ENCODE data around the gene ECHDC3. TPM values are rescaled to one million over a fixed set of nuclear protein-coding genes. Genes with fewer than 3 reads are reported as not detected.
"Not testable (repeated sequence)": the region's sequence is repeated elsewhere in the genome, so short reads cannot be mapped to it uniquely, and the experiment has no call there.

The ECHDC3 gene, protein sequence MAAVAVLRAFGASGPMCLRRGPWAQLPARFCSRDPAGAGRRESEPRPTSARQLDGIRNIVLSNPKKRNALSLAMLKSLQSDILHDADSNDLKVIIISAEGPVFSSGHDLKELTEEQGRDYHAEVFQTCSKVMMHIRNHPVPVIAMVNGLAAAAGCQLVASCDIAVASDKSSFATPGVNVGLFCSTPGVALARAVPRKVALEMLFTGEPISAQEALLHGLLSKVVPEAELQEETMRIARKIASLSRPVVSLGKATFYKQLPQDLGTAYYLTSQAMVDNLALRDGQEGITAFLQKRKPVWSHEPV
- 6.5 TPM for polyA plus RNA-seq (2013, experiment 1 of 2; ENCODE audit: insufficient read length)
- polyA plus RNA-seq (2013, experiment 2 of 2; ENCODE audit: insufficient read length) = 6.9 TPM

DNA sequence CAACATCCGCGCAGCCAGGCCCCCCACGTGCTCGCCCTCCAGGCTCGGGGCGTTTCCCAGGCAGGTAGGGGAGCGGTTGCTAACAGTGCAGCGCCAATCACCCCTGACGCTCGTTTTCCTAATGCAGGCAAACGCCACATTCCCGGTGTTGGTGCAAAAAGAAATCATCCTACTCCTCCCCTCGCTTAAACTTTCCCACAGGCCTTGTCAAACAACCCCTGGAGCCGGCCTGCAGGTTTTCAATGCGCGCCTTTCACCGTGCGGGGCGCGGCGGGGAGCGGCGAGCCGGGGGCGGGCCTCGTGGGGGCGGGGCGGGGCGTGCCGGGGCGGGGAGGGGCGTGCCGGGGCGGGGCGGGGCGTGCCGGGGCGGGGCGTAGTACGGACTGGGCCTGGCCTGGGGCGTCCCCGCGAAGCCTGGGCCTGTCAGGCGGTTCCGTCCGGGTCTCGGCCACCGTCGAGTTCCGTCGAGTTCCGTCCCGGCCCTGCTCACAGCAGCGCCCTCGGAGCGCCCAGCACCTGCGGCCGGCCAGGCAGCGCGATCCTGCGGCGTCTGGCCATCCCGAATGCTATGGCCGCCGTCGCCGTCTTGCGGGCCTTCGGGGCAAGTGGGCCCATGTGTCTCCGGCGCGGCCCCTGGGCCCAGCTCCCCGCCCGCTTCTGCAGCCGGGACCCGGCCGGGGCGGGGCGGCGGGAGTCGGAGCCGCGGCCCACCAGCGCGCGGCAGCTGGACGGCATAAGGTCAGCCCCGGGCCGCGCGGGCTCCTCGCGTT, at the start of gene ECHDC3:
ECHDC3 (plus strand) TSS at position 374 of the 770 bp plus-strand sequence; CDS start at position 569, 195 bp downstream.
- DNase-seq = peak; percentile 48

DNA sequence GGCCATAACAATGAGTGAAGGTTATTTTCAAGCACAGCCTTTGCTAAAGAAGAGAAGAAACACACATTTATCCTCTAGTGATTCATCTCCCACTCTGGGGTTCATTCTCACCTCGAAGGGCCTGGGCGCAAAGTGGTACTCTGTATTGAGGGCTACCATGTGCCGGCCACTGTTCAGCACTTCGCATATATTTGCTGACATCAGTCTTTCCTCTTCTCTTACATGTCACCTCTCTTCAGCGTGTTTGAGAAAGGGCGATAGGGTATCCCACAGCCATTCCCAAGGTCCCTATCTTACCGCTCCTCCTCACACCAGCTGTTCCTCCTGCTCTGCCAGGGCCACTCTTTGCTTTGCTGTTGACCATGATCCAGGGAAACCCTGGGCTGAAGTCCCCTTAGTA, 48.8 kb upstream of the ECHDC3 start:
- no peak for DNase-seq

DNA sequence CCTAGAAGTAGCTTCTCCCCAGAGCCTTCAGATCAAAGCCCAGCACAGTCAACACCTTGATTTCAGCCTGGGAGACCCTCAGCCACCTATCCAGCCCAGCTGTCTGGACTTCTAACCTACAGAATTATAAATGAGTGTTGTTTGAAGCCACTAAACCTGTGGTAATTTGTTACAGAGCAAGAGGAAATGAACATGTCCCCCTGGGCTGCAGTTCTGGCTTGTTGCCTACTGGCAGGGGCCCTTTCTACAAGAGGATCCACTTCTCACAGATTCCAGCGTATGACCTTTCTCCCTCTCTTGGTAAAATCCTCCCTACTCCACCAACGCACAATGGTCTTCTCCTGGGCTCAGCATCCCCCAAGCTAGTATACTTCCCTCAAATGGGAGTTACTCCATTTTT, 46.4 kb upstream of the ECHDC3 start:
- no peak for DNase-seq

DNA sequence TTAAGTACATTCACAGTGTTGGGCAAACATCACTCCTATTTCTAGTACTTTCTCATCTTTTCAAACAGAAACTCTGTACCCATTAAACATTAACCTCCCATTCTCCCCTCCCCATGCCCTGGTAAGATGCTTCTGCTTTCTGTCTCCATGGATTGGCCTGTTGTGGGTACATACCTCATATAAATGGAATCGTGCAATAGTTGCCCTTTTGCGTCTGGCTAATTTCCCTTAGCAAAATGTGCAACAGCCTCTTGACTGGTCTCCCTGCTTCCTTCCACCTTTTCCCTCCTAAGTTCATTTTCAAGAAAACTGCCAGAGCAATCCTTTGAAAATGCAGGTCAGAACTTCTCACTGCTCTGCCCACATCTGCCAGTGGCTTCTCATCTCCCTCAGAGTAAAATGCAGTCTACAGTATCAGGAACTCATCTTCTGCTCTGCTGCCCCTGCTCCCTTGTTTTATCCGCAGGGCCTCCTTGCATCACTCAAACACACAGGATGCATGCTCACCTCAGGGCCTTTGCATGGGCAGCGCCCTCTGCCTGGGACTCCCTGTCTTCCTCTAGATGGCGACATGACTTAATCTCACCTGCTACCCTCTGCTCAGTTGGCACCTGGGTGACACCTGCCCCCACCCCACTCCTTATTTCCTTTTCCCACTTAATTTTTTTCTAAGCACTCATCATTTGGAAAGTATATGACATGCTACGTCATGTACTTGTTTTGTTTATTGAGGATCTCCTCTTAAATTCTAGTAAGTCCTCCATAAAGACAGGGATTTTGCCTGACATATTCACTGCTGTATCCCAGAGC, 44.3 kb upstream of the ECHDC3 start:
- DNase-seq = no peak

DNA sequence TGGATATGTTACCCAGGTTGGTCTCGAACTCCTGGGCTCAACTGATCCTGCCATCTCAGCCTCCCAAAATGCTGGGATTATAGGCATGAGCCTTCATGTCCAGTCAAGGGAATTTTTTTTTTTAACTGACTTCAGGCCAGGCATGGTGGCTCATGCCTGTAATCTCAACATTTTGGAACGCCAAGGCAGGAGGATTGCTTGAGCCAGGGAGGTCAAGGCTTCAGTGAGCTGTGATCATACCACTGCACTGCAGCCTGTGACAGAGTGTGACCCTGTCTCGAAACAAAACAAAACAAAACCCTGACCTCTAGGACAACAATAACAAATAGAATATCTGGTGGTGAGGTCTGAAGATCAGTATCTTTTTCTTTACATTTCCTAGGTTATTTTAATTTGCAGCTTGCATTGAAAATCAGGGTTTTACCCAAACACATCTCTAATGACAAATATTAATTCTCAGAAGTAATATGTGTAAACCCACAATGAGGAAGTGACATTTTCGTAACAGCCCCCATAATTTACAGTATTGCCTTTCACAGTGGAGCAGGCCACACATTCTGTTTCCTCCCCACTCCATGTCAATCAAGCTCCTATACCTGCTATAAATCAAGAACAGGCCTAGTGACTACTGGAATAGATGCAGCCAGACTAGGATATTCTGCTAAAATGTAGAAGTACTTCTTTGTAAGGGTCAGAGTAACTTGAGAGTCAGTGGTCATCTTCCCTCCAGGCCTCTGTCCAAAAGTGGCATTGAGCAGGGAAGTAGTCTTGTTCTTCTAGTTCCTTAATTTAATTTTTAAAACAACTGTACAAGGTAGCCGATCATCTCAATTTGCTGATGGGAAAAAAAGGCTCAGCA, 43.3 kb upstream of the ECHDC3 start:
- DNase-seq = no peak

DNA sequence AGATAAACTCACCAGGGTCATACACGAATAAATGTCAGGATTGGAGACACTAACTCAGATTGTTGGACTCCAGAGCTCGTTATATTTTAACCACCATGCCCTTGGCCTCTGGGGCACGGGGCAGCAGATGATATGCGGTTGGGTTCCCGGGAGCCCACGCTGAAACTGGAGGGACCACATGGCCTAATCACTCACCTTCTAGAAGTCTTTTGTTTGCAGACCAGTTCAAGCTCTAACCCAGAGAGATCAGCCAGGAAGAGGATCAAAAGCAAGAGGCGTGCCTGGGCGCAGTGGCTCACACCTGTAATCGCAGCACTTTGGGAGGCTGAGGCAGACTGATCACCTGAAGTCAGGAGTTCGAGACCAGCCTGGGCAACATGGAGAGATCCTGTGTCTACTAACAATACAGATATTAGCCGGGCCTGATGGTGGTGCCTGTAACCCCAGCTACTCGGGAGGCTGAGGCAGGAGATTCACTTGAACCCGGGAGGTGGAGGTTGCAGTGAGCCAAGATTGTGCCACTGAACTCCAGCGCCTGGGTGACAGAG, 42.6 kb upstream of the ECHDC3 start:
- no peak for DNase-seq

DNA sequence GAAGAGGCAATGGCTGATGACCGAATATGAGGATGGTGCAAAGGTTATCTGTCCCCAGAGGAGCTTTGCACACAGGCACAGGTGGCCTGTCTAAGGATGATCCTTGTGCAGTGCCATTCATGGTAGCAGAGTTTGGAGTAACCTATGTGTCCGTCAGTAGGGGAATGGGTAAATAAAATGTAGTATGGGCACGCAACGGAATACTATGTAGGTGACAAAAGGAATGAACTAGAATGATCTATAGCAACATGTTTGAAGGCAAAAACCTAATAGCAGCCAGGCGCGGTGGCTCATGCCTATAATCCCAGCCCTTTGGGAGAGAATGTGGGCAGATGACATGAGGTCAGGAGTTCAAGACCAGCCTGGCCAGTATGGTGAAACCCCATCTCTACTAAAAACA, 41.6 kb upstream of the ECHDC3 start:
- no peak for DNase-seq

DNA sequence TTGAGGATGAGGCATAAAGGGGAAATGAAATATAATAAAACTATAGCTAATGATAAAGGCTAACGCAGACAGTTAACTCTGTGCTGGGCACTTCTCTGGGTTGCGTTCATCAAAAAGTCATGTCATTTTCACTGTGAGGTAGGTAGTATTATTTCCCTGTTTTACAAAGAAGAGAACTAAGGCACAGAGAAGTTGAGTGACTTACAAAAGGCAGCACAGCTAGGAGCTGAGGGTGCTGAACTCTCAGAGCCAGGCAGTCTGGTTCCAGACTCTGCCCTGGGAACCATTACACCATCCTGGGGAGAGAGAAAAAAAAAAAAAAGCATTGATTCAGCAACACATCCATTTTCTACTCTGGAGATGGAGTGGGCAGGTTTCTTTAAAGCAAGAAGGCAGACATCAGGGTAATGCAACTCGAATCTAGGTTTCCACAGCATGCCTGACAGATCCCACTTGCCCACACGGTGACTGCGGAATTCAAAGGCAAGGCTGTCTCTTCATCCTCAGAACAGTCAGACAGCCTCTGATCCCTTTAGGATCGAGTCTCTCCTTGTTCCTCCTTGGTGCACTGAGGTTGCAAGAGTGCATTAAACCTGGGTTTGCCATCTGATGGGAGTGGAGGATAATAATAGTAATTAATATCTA, 40.6 kb upstream of the ECHDC3 start:
- no peak for DNase-seq

DNA sequence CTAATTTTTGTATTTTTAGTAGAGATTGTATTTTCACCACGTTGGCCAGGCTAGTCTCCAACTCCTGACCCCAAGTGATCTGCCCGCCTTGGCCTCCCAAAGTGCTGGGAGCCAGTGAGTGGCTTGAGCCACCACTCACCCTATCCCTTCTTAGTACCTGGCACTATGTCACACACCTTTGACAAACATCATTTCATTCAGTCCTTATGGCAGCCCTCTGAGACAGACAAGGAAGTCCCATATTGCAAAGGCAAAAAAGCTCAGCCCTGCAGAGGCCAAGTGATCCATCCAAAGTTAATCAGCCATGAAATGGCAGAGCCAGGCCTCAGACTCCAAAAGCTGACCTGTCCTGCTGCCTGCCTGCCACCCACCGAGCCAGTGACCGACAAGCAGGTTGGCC, 39.9 kb upstream of the ECHDC3 start:
- DNase-seq = no peak

DNA sequence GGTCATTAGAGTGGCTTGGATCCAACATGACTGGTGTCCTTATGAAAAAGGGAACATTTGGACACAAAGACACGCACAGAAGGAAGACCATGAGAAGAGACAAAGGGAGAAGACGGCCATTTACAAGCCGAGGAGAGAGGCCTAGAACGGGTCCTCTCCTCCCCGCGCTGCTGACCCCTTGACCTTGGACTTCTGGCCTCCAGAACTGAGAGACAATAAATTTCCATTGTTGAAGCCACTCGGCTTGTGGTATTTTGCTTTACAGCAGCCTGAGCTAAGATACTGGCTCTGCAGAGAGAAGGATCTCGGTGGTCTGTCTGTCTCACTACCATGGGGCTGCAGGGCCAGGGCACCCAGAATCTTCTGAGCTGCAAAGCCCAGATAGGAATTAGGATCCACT, 38.1 kb upstream of the ECHDC3 start:
- DNase-seq = no peak

DNA sequence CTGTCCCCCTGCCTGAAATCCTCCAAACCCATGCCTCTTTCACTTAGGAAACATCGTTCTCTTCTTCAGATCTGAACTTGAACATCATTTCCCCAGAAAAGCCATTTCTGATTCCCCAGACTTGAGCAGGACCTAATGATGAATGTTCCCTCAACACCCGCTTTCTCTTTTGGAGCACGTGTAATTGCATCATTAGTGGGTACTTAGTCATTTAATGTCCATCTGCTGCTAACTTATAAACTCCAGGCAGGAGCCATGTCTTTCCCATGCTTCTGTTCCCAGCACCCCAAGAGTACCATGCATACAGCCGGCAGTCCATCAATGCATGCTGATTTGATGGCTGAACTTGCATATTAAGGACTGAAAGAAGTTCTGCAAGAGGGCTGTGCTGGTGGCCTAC, 36.5 kb upstream of the ECHDC3 start:
- DNase-seq = no peak

DNA sequence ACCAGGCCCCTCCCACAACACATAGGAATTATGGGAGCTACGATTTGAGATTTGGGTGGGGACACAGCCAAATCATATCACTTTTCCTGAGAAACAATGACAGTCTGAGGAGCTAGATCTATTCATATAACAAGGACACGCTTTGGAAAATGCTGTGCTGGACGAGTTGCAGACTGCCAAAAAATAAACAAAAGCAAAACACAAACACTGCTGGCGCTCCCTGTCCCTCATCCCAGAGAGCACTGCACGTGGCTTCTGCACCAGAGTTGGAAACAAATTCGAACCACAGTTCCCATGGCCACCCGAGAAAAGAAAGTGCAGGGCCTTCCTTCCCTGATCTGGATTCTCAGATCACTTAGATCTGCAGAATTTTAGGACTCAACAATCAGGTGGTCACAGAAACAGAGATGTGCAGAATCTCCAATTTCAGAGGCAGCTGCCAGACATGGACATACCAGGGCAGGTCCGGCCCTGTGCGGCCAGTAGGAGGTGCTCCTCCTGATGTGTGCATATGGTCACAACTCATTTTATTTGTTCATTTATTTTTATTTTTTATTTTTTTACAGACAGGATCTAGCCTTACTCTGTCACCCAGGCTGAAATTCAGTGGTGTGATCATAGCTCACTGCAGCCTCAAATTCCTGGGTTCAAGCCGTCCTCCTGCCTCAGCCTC, 35.2 kb upstream of the ECHDC3 start:
- no peak for DNase-seq

DNA sequence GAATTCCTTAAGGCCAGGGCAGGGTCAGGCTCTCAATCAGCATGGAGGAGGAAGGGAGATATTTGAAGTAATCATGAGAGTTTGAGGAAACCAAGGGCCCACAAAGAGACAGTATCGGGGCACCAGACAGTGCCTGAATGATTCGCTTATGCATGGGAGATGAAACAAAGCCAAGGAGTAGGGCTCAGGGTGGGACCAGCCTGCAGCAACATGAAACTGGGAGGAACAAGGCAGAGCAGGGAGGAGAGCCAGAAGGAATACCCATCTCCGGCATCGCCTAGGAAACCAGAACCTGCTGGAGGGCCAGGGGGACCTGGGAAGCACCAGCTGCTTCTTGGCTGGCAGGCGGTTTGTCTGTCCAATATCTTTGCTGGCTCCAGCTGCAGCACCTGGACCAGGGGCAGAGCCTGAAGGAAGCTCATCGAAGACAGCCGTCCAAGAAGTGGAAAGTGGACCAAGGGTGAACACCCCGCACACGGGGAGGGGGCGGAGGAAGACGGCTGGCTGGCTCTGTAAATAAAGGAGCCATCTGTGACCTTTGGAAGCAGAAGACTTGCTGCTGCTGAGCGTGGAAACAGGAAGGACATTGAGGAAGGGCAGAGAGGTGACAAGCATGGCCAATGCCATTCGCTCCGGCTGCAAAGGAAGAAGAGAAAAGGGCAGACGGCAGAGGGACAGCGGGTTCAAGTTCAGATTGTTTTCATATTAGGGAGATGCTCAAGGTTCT, 34.4 kb upstream of the ECHDC3 start:
- no peak for DNase-seq

DNA sequence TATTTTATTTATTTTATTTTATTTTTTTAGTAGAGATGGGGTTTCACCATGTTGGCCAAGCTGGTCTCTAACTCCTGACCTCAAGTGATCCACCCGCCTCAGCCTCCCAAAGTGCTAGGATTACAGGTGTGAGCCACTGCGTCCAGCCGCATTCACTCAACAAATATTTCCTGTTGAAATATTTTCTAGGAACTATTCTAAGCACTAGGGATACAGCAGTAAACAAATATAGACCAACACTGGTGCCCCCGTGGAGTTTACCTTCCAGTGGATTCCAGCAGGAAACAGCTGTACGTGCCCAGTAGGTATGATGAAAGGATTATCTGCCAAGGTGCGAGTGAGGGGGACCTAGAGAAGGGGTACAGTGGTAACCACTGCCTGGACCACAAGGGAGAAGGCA, 33.4 kb upstream of the ECHDC3 start:
- DNase-seq = not testable (repeated sequence)

DNA sequence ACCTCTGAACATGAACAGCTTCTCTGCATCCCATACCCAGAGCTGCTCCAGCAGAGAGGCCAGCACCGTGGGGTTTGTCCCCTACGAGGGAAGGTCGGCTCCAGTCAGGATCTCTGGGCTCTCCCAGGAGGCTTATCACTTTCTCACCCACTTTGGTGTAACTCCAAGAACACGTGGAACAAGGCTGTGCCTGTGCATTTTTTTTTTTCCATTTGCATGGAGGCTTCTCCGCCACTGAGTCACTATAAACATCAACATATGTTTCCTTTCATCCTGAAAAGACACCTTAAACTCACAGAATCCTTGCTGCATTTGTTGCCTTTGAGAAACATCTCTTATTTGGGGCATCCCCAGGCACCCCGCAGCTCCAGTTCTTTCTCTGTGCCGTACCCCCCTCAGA, 29.4 kb upstream of the ECHDC3 start:
- no peak for DNase-seq

DNA sequence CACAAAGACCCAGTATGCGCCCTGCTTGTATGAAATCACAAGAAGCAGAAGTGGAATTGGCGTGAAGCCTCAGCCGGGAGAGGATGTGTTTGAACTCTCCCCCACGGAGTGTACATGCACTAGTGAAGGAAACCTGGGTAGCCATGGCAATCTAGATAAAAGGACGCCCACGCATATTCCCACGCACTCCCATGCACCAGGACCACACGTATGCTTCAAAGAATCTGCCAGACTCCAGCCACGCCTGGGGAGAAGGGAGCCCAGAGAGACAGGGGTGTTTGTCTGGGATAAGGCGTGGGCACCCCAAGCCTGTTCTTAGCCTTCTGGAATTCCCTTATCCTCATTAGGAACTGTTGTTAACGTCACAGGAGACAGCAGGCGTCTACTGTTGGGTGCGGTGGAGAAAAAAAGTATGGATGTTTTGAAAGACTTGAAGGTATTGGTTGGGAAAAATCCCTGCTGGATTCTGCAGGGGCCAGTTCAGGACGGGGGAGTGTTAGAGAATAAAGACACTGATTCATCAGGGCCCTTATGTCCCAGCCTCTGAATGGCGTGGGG, 28.9 kb upstream of the ECHDC3 start:
- no peak for DNase-seq

DNA sequence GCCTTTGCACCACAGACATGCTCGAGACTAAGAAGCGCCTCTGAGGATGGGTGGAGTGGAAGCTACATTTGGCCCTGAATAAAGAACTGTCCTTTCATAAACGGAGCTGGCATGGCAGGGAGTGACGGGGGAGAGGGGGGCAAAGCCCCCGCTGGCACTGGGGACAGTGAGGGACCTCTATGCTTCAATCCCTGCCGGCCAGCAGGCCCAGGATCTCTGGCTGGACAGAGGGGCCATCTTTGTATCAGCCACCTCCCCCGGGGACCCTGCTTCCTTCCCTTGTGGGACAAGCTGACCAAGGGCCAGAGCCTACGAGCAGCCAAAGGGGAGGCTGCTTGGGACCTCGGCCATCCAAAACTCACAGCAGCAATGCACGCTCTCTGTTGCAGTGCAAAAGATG, 28.2 kb upstream of the ECHDC3 start:
- DNase-seq = no peak

DNA sequence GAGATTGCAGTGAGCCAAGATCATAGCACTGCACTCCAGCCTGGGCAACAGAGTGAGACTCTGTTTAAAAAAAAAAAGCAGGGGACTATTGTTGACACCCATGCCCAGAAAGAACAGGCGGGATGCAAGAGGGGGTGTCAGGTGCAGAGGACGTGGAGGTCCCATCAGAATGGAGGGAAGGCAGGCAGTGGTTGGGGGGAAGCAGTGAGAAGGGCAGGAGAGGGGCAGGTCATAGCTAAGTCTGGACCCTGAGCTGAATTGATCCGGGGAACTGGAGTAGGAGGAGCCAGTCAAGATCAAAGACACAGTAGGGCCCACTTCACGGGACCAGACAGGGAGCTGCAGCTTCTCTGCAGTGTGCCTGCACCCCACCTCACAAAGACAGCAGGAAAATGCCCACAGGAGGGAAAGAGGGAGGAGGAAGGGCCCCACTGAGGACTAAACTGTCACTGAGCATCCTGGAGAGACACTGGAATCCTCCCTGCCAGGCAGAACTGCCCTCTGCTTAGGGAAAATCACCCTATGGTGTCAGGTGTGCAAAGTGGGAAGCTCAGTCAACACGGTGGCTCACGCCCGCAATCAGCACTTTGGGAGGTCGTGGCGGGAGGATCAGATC, 27.3 kb upstream of the ECHDC3 start:
- DNase-seq = no peak

DNA sequence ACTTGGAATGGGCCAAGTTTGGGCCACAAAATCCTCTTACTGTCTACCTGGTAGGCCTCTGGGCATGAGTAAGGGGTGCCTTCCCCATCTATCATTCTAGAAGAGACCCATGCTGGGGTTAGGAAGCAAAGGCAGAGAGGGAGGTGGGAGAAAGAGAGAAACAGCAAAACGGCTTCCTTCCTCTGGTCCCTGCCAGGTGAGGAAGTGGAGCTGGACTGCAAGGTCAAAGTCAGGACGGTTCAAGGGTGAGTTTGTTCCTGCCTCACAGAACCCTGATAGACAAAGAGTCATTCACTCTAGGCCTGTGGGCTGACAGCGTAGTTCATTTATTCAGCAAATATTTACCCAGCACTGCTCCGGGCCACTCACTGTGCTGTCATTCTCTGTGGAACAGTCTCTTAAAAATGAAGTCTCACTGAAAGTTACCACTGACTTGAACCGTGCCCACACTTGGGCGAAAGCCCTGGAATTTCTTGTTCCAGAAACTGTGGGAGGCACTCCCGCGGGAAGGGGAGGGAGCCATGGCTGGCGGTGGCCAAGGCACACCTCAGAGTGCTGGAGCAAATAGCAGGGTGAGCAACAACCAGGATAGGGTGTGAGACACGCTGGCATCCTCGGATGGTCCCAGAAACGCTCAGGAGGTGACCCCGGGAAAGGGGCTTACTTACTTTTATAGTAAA, 26.2 kb upstream of the ECHDC3 start:
- DNase-seq = no peak

Measured in fibroblast of skin of scalp (primary cell).